HepG2 (cell line): ENCODE results near the gene BCAP29. TPM values are rescaled to one million over a fixed set of nuclear protein-coding genes. Genes with fewer than 3 reads are reported as not detected.
A peak's percentile ranks its signal among the peaks of the same experiment; 100 is the strongest.

Experiments used
- AGO1 ChIP-seq: fragments of 200-400 bp; formaldehyde crosslinking; IDR thresholded peaks from 2 replicates; pipeline ENCODE4 v1.6.1; 2017; ENCODE audit warnings: mild to moderate bottlenecking, low read depth, low read length, moderate library complexity; ENCODE audit not compliant: poor library complexity, severe bottlenecking
- DPF2 ChIP-seq: sonication (generic); formaldehyde crosslinking; IDR thresholded peaks from 2 replicates; pipeline ENCODE4 v1.4.0; 2020; ENCODE audit warnings: mild to moderate bottlenecking, low read depth, missing genetic modification reagents, borderline replicate concordance
- DRAP1 ChIP-seq: IDR thresholded peaks from 2 replicates; pipeline ENCODE4 v1.6.1; 2016; ENCODE audit warnings: missing genetic modification reagents, missing compliant biosample characterization
- GABPB1 ChIP-seq: IDR thresholded peaks from 2 replicates; pipeline ENCODE4 v1.6.1; 2016; ENCODE audit warnings: mild to moderate bottlenecking, missing genetic modification reagents, moderate library complexity, missing compliant biosample characterization
- IKZF5 ChIP-seq: IDR thresholded peaks from 2 replicates; pipeline ENCODE4 v1.6.1; 2018; ENCODE audit warnings: missing genetic modification reagents, mild to moderate bottlenecking, missing compliant biosample characterization
- JUND ChIP-seq: sonication (generic); formaldehyde crosslinking; IDR thresholded peaks from 2 replicates; pipeline ENCODE4 v1.8.0; 2022; ENCODE audit warnings: mild to moderate bottlenecking, missing genetic modification reagents
- KDM5B ChIP-seq: sonication (generic); formaldehyde crosslinking; IDR thresholded peaks from 2 replicates; pipeline ENCODE4 v1.4.0; 2020; ENCODE audit warnings: missing genetic modification reagents, mild to moderate bottlenecking, borderline replicate concordance
- LBX2 ChIP-seq: sonication (generic); formaldehyde crosslinking; IDR thresholded peaks from 2 replicates; pipeline ENCODE4 v1.5.0; 2020; ENCODE audit warnings: missing genetic modification reagents, mild to moderate bottlenecking, borderline replicate concordance
- MIER2 ChIP-seq: IDR thresholded peaks from 2 replicates; pipeline ENCODE4 v1.6.1; 2016; ENCODE audit warnings: missing biosample characterization, missing genetic modification reagents
- NFE2 ChIP-seq: sonication (generic); formaldehyde crosslinking; IDR thresholded peaks from 2 replicates; pipeline ENCODE4 v1.4.0; 2020; ENCODE audit warnings: missing genetic modification reagents
- NR0B2 ChIP-seq: sonication (generic); formaldehyde crosslinking; IDR thresholded peaks from 2 replicates; pipeline ENCODE4 v1.4.0; 2020; ENCODE audit warnings: mild to moderate bottlenecking, missing genetic modification reagents
- TOE1 ChIP-seq: sonication (generic); formaldehyde crosslinking; IDR thresholded peaks from 2 replicates; pipeline ENCODE4 v1.4.0; 2020; ENCODE audit warnings: mild to moderate bottlenecking, missing genetic modification reagents
- ZBTB44 ChIP-seq: sonication (generic); formaldehyde crosslinking; IDR thresholded peaks from 2 replicates; pipeline ENCODE4 v1.4.0; 2020; ENCODE audit warnings: missing genetic modification reagents
- ZNF281 ChIP-seq: sonication (generic); formaldehyde crosslinking; IDR thresholded peaks from 2 replicates; pipeline ENCODE4 v1.4.0; 2020; ENCODE audit warnings: missing genetic modification reagents, borderline replicate concordance
- ZNF333 ChIP-seq: sonication (generic); formaldehyde crosslinking; IDR thresholded peaks from 2 replicates; pipeline ENCODE4 v1.4.0; 2020; ENCODE audit warnings: mild to moderate bottlenecking, missing genetic modification reagents, borderline replicate concordance
- ZNF574 ChIP-seq: sonication (generic); formaldehyde crosslinking; IDR thresholded peaks from 2 replicates; pipeline ENCODE4 v1.4.0; 2020; ENCODE audit warnings: missing genetic modification reagents
- ZNF816 ChIP-seq: sonication (generic); formaldehyde crosslinking; IDR thresholded peaks from 2 replicates; pipeline ENCODE4 v1.8.0; 2022; ENCODE audit warnings: missing genetic modification reagents, mild to moderate bottlenecking, borderline replicate concordance
- polyA plus RNA-seq, 8 experiments: library from polyadenylated mRNA; depleted of rRNA in 3 of 8; stranded (reverse) in 7 of 8; unstranded in 1 of 8; fragments of >200 nt; fragmentation: Illumina TruSeq in 4 of 8; extraction: Trizol in 4 of 8; gene quantifications; 2 replicates each; pipeline versions ENCODE4 v1.2.1 to v1.2.3, GENCODE V29; 2011 to 2016; ENCODE audit warnings: low read depth in 4 of 8, missing spikeins in 1 of 8, mixed read lengths in 1 of 8; ENCODE audit not compliant: insufficient read depth in 1 of 8
- total RNA-seq, 5 experiments: library from RNA; depleted of rRNA; stranded (reverse); fragments of >200 nt; fragmentation: Illumina TruSeq; extraction: Trizol; gene quantifications; 2 replicates each; pipeline ENCODE4 v1.2.3, GENCODE V29; 2016; ENCODE audit warnings: low read depth in 1 of 5

The BCAP29 gene
- total and polyA plus RNA-seq, 2 of the 13 experiments (the other 11 are each of a cell fraction or from before 2014, with no cell fraction given) = 15.3 to 35.6 TPM

- TF ChIP-seq ZBTB44 (CRISPR knock-in tag) = no peak; the same call in 1 of the 2 replicates
- peak; percentile 48; the same call in 1 of the 2 replicates for TF ChIP-seq GABPB1 (CRISPR knock-in tag)
- TF ChIP-seq MIER2 (CRISPR knock-in tag) = no peak
- 0 out of 2 replicates have a peak, but pooled peaks have one; percentile 11 for TF ChIP-seq IKZF5 (CRISPR knock-in tag)
- TF ChIP-seq LBX2 (CRISPR knock-in tag) = no peak
- no peak for TF ChIP-seq TOE1
- no peak for TF ChIP-seq DPF2 (CRISPR knock-in tag)
- TF ChIP-seq JUND (CRISPR knock-in tag) = no peak
- TF ChIP-seq NR0B2 (CRISPR knock-in tag) = peak; percentile 81; the same call in 1 of the 2 replicates
- TF ChIP-seq KDM5B (CRISPR knock-in tag) = peak; percentile 77
- TF ChIP-seq NFE2 = no peak
- peak; percentile 57; the same call in 1 of the 2 replicates for TF ChIP-seq ZNF816 (CRISPR knock-in tag)
- peak; percentile 82 for TF ChIP-seq ZNF574
- peak; percentile 29 for TF ChIP-seq AGO1
- peak; percentile 88; the same call in 1 of the 2 replicates for TF ChIP-seq ZNF333 (CRISPR knock-in tag)
- peak; percentile 79 for TF ChIP-seq ZNF281 (CRISPR knock-in tag)
- TF ChIP-seq DRAP1 (CRISPR knock-in tag) = 0 out of 2 replicates have a peak, but pooled peaks have one; percentile 14
Observed at GRCh38 chr7:107579885-107580715, at the start of gene BCAP29 (continued).
